NCI-H1417 (cell line): ENCODE measurements around the gene OXNAD1.
A peak's percentile ranks its signal among the peaks of the same experiment; 100 is the strongest.

Experiments
- DNase-seq, 3 experiments: peaks; one replicate each; lab custom pipeline; 2025; lab: John Stamatoyannopoulos, UW

Gene OXNAD1

DNA sequence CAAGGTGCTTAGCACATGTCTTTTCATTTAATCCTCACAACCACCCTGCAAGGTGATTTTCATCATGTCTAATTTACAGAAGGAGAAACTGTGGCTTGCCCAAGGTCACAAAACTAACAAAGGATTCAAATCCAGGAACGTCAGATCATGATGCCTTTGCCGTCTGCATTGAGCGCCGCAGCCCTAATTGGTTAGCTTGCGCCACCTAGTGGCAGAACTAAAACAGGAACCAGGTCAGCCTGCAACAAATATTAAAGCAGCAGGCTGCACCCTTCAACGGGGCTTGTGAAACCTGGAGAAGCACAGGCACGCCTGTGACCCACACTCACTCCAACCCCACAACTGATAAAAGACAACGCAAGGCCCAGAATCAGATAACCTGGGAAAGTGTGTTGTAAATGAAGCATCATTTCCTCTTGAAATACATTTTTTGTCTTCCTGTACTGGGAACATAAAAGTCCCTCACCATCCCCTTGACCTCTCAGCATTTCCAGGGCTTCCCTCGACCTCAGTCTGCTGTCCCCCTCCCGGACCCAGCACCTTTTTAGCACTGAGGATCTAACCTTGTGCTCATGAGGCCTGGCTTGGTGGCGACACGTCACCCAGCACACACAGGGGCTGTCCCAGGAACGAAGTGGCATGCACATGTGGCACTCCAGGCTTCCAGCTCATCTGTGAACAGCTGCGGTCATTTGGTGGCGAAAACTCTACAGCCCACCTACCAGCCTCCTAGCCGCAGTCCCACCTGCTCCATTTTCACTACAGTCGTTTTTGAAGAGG is 17.5 kb upstream of the OXNAD1 start:
- DNase-seq = peak; percentile 65 to 90 (median 76)

DNA sequence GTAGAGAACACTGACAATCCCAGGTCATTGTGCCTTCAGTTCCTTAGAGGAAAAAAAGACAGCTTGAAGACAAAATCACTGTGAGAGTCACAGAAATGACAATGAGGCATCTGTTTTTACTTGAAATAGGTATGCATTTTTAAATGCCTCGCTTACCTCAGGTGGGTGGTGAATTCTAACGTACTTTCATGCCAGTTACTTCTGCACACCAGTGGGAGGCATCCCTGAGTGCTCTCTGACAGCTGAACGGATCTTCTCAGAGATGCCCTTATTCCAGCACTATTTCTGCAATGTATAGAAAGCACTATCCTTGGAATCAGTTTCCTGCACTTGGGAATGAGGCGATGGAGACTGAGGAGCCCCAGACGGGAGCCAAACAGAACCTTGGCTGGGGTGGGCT is 16.5 kb upstream of the OXNAD1 start:
- no peak for DNase-seq

DNA sequence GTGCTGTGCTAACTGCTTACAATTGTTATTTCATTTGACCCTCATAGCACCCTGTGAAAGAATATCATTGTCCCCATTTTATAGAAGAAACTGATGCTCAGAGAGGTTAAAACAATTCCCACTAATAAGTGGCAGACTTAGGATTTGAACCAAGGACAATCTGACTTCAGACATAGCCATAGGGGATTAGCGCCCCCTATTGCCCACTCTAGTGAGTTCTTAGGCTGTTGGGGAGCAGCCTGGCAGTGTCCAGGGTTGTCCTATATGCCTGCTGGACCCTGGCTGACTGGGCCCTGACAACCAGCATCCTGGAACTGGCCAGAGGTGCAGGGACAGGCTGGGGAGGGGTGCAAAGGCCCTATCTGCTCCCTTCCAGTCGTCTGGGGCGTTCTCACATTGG is 15.7 kb upstream of the OXNAD1 start:
- no peak for DNase-seq

DNA sequence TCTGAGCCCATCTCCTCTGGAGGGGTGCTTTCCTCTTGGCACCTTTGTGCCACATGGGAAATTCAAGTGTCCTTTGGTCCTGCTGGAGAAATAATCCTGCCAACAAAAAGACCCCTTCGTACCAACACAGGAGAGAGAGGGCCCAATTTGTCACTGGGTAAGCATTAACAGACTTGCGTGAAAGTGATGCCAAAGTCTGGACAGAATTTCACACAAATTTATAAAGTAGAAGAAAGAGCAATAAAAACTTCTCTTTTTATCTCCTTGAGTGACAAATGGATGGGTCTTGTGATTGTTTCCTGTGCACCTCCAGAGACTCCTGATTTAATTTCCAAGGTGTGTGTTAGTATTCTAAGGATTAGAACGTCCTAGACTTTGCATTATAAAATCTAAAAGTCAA is 15.1 kb upstream of the OXNAD1 start:
- DNase-seq = no peak

DNA sequence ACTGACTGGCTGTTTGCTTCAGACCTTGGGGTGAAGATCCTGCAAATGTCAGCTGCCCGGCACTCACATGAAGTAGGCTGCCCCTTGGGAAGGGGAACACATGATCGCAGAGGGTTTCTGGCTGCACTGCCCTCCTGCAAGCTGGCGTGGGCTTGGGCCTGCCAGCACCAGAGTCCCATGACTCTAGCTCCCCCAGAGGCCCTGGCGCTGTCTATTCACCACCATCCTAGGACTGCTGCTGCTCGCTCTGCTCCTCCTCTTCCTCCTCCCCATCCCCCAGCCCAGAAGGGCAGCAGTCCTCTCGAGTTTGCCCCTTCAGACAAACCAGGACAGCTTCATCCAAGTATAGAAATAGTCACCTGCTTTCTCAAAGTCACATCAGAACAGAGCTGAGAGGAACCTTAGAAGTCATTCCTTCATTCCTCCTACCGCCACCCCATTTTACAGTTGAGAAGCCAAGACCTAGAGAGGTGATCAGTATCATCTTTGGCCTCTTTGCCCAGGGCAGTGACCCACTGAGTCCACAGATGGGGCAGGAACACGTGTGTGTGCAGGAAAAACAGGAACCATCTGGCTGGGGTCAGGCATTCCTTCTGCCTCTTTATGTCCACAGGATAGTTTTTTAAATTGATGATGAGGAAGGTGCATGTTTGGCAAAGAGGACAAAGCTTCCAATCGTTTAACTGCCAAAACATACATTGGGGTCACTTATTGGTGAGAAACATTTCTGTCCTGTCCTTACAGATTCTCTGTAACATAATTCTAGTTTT is 13.5 kb upstream of the OXNAD1 start:
- DNase-seq = no peak

DNA sequence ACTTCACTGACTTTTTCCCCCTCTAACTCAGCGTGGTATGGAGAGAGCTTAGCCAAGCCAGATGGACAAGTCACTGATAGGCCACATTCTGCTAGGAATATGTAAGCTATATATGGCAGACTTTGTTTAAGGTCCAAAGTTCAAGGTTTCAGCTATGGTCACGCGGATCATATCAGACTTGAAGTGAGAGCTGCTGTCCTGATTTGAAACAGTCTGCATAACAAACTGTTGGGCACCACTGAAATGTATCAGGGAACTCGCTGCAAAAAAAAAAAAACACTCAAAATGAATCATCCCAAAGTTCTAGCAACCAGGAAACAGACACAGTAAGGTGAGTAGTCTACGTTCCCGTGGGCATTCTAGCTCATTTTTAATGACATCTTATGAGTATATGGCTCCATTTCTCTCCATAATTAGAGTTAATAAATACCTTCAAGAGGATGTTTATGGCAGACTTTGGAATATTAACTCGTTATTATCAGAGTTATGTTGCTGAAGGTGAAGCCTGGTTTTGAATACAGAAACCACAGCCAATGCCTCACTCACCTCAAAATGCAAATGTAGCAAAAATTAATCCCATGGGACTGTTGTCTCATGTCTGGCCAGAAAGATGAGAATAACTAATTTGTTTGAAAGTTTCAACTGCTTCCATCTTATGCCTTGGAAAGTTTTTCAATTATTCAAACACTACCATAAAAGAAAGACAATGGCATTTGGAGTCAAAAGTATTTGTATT is 12.6 kb upstream of the OXNAD1 start:
- DNase-seq = peak in 1 of 3 experiments; percentile 3

DNA sequence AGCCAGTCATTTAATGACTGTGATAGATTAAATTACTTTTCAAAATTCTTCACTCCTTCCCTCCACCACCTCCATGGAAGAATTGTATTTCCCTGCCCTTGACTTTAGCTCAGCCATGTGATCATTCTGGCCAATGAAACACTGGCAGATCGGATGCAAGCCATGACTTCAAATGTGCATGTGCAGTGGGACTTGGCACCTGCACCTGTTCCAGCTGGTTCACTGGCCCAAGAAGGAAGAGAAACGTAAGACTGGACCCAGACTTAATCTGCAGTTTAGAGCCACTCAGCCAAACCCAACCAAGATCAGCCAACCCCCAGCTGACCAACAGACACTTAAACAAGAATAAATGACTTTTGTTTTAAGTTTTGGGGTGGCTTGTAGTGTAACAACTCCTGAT is 12.0 kb upstream of the OXNAD1 start:
- no peak for DNase-seq

DNA sequence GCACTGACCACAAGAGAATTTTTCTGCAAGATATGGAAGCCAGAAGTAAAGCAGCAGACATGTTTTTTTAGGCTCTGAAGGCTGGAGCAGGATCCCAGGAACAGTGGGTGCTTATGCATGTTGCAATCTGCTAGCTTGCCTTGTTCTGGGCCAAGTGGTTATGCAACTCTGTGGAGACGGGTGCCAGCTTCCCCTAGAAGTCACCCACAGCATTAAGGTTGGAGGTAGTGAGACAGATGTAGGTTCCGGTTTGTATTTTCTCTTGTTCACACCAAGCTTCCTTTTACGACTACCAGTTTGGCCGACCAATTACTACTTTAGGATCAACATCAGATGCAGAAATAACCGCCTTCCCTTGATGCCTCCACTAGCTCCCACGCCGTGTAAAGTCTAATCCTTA is 11.4 kb upstream of the OXNAD1 start:
- no peak for DNase-seq

DNA sequence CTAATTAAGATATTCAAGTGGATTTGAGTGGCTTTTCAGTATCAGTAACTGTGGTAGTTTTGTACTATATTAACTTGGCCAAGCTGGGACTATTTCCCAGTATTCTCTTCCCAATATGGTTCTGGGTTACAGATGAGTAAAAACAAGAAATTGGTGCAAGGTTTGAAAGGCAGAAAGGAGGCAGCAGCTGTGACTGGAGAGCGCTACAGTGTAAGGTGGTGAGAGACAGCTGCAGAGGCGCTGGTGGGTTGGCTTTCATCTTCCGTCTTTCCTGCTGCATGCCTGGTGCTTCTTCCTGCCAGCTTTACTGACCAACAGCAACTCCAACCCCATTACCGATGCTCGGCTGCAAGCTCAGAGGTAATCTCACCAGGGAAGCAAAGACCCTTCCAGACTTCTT is 10.1 kb upstream of the OXNAD1 start:
- DNase-seq = peak in 2 of 3 experiments; percentile 39 to 71

DNA sequence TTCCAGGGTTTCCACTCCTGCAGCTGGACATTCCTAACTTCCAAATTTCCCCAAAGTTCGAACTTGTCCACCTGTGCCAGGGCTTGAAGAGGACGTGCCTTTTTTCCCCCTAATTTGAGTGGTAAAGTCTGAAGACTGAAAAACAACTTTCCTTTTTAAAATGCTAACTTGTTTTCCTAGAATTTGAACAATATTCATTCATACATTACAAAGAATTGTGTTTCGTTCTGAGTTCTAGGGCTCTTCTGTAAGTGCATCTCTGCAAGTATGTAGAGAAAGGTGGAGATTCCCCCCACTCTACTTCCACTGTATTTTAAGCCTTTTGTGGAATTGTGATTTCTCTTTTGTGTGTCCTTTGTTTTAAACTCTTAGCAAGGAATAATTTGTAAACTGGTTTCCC is 9.7 kb upstream of the OXNAD1 start:
- no peak for DNase-seq

DNA sequence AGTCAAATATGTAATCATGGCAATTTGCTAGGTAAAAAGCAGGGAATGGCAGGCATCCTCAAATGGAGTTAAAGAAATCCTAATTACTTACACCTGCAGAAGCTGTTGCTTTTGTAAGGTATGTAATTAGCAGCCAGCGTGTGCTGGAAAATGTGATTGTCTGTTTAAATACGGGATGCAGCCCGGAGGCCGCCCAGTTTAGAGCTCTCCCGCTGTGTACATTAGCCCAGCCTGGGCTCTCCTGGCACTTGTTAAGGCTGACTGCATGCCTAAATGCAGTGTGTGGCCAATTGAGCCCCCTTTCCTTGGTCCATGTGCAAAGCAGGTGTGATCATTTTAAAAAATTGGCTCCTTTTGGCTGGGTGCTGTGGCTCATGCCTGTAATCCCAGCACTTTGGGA is 9.3 kb upstream of the OXNAD1 start:
- peak in 2 of 3 experiments; percentile 82 to 95 for DNase-seq

DNA sequence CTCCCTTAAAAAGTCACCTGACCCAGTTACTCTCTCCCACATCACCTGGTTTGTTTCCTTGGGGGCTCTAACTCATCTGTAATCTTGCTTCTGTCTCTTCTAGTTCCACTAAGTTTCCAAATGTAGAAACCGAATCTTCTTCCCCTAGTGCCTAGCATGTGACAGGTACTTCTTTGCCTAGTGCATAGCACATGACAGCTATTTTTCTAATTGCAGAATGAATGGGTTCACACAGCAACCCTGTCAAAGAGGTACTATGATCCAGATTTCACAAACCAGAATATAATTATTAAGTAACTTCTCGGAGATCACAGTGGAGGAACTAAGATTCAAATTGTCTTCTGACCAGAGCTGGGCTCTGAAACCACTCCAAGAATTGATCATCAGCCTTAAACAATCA is 7.7 kb upstream of the OXNAD1 start:
- no peak for DNase-seq

DNA sequence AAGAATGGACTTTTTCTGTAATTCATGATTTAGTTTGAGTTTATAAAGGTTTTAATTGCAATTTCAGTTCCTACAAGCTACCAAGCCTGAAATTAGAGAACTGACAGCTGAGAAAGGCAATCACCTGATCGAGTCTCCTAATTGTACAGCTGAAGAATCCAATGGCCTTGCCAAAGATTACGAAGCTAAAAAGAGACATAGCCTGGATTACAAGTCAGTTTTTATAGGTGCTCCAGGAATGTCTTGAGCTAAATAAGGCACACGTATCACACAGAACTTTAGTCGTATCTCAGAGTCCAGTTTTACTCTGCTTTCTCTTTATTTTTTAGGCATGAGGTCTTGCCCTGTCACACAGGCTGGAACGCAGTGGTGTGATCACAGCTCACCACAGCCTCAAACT is 6.8 kb upstream of the OXNAD1 start:
- no peak for DNase-seq

DNA sequence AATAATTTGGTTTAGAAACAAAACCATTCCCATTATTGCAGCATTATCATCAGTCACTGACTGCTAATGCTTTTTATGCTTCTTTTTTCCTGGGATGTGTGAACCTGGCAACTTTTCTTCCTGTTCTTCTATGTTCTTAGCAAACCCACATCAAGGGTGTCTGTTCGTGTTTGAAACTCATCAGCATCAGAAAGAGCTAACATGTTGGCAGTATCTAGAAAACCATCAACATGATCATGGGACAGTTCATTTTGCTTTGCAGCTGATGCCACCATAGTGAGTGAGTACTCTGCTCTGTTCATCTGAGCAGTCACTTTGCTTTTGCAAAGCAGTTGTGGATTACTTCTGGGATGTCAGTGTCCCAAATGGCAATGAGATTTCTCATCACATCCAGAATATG is 6.1 kb upstream of the OXNAD1 start:
- DNase-seq = no peak

DNA sequence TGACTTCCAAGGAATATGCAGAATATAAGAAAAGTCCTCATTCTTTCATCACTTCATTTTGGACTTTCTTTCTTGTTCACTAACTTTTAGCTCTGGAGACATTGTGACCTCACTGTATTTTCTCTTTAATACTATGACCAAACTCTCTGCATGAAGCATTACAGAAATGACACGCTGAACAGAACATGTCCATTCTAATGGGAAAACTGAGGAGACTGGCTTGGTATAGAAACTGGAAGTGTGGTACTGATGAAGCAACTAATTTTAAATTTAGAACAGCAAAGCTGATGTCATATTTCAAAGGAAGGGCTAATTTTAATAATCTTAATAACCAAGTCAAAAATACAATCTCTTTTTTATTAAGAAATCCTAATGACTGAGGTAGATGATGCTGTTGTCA is 5.0 kb upstream of the OXNAD1 start:
- DNase-seq = no peak

DNA sequence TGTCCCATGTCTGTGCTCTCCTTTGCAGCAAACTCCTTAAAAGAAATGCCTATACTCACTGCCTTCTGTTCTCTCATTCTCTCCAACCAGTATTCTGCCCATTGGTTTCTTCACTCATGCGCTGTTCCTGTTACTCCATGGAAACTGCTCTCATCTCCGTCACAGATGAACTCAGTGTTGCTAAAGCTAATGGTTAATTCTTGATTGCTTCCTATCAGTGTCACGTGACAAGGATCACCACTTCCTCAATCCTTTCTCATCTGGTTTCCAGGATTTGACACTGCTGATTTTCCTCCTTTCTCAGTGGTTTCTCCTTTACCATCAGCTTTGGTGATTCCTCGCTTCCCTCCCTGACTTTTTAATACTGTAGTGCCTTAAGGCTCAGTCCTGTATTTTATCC is 2.8 kb upstream of the OXNAD1 start:
- no peak for DNase-seq

DNA sequence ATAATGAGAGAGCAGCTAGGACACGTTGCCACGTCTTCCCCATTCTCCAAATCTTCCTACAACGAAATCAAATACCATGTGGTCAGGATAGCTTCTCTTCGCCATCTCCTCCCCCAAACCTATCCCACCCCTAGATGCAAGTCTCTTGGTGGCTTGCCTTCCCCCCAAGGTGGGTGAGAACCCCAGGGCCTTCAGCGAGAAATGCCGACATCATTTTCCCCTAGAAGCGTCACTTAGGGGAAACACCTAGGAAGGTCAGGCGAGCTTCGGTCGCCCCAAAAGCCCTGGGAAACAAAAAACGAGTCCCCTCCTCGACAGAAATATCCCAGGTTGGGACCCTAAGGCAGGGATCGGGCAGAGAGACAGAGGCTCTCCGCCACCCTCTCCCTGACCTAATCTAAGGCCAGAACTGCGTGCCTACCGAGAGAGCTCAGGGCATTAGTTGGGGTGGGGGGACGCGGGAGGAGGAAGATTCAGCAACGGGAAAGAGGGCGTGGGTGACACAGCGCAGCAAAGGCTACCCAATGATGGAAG is 771 bp upstream of the OXNAD1 start:
- DNase-seq = peak in 1 of 3 experiments; percentile 29

DNA sequence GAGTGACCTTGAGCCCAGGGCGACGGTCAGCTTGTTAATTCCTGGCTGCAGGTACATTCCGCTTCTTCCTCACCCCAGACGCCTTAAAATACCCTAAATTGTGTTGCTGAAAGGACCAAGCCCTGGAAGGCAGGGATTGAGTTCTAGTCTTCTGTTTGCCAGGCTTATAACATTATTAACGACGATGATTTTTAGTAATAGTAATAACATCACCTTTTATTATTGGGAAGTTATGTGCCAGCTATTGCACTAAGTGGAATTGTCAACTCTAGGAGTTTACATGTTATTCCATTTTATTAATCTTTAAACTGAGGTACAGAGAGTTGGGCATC is 409 bp downstream of the OXNAD1 start:
- no peak for DNase-seq

DNA sequence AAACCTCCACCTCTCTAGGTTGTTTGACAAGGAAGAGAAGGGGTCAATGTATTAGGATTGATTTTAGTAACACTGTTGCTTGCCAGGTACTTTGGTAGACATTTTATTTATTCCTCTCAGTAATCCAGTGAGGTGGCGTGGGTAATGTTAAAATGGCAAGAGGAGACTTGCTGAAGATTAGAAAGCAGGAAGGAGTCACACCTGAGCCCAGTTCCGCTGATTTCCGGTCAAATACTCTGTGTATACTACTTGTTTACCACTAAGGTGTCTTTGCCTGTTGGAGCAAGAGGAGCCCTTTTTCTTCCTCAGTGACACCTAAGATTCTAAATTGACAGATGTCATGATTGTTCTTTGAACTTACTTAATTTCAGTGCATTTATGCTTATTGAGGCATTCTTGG is 1.7 kb downstream of the OXNAD1 start:
- no peak for DNase-seq

DNA sequence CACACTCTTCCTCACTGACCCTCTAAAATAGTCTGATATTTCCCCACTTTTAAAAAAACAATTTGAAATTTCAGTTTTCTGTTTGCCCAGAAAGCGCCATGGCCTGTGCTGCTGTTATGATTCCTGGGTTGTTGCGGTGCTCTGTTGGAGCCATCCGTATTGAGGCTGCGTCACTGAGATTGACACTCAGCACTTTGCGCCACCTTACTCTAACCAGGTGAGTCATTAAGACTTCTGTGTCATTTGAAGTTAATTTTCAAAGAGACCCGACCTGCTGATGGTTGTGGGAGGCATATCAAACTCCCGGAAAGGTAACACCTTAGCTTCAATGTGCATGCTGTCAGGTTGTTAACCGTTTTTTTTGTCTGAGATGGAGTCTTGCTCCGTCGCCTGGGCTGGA is 5.8 kb downstream of the OXNAD1 start:
- no peak for DNase-seq

DNA sequence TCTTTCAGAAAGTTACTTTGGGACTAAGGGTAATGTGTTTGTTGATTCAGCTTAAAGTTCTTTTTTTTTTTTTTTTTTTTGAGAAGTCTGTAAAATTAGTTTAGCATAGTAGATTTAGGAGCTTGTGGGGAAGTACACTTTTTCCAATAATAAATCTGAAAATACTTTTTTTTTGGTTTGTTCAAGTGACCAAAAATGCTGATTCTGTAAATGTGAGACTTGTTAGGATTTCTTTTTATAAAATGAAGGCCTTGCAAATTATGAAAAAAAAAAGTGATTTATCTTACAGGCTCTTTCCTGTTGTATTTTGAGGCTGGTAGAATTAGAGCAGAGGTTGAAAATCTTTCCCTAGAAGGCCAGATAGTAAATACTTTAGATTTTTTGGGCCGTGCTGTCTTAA is 7.6 kb downstream of the OXNAD1 start:
- DNase-seq = no peak

DNA sequence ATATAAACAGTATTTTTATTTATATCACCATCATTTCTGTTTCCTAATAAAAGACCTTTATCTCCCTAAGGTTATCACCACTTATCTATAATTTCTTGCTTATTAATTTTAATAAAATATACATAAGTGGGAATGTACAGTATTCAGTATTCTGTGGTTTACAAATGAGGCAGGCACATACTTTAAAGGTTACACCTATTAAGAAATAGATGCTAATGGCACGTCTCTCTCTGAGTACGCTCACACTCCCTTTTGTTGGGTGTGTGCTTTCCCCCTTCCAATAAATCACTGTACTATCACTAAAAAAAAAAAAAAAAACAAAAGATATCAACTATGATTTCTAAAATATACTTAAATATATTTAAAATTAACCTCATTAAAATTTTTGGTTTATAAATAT is 8.9 kb downstream of the OXNAD1 start:
- no peak for DNase-seq

DNA sequence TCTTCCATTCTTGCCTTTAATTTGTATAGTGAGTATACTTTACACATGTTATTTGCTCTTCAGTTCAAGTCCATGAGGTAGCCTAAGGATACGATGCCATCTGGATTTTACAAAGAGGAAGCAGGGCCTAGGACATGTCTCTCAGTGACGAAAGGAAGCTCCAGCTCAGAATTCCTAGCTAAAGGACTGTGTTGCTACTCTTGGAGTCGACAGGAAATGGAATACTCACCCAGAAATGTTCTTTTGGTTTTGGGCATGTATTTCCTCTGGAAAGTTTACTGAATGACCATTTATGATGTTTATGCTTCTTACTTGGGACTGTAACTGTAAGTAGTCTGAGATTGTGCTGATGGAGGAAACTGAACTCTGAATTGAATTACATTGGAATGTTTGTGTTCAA is 12.5 kb downstream of the OXNAD1 start:
- no peak for DNase-seq
